SH-SY5Y (cell line): Measurements from ENCODE around the gene GIMAP8.

Source experiments
- GATA2 ChIP-seq: IDR thresholded peaks from 2 replicates; pipeline ENCODE4 v1.6.1; 2011; ENCODE audit warnings: mild to moderate bottlenecking, low read depth, low read length
- GATA3 ChIP-seq: IDR thresholded peaks from 2 replicates; pipeline ENCODE4 v1.6.1; 2011; ENCODE audit warnings: low read depth, mild to moderate bottlenecking, low read length, moderate library complexity

DNA sequence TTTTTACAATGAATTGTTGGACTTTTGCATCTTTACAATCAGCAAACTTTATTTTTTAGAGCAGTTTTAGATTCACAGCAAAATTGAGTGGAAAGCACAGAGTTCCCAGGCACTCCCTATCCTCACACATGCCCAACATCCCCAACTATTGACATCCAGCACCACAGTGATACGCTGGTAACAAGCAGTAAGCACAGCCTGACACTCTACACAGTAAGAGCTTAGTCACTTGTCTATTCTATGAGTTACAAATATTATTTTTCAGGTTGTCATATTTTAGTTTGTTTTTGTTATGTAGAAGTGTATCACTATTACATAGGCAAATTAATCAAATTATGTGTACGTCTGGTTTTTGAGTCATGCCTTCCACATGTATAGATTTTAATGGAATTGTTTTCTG lies 37.2 kb downstream of the GIMAP8 start:
- TF ChIP-seq GATA2 (no peak), GATA3 (no peak)
